Mucosa of rectum (tissue), 2 donors: ENCODE results near the gene TRIM25.

Experiments used
- H3K27ac ChIP-seq, 2 donors: one replicate each; pipeline ENCODE4 v1.7.0; 2013; ENCODE audit warnings: inconsistent platforms in 2 of 2, low read depth in 2 of 2, low read length in 2 of 2
- H3K27me3 ChIP-seq, 2 donors: one replicate each; pipeline ENCODE4 v1.7.0; 2013; ENCODE audit warnings: low read length in 2 of 2; ENCODE audit not compliant: control insufficient read depth in 2 of 2, insufficient read depth in 2 of 2
- H3K36me3 ChIP-seq, 2 donors: one replicate each; pipeline ENCODE4 v1.7.0; 2013; ENCODE audit warnings: low read length in 2 of 2; ENCODE audit not compliant: control insufficient read depth in 2 of 2, insufficient read depth in 2 of 2
- H3K4me1 ChIP-seq, 2 donors: one replicate each; pipeline ENCODE4 v1.7.0; 2013; ENCODE audit warnings: low read length in 2 of 2, mild to moderate bottlenecking in 1 of 2; ENCODE audit not compliant: control insufficient read depth in 2 of 2, insufficient read depth in 2 of 2
- H3K4me3 ChIP-seq, 2 donors: one replicate each; pipeline ENCODE4 v1.7.0; 2013; ENCODE audit warnings: low read length in 2 of 2
- H3K9ac ChIP-seq, 2 donors: one replicate each; pipeline ENCODE4 v1.7.0; 2013; ENCODE audit warnings: low read length in 2 of 2, low read depth in 1 of 2, mild to moderate bottlenecking in 1 of 2
- H3K9me3 ChIP-seq, 2 donors: one replicate each; pipeline ENCODE4 v1.7.0; 2013; ENCODE audit warnings: low read length in 2 of 2; ENCODE audit not compliant: control insufficient read depth in 2 of 2
- donor health status: healthy.
- donor health status: Normal muscosa, but diverticular disease.

The TRIM25 gene

GRCh38 chr17:56870081-56870651, 43.7 kb downstream of the TRIM25 start:
- Histone ChIP-seq H3K27me3 (no peaks in the 10 kb centered on the region), H3K9ac (no peak overlapping the region), H3K27ac (no peak overlapping the region), H3K4me3 (no peak overlapping the region), H3K9me3 (no peaks in the 10 kb centered on the region), H3K4me1 (peaks cover 2 to 11% of the 10 kb centered on the region in 2 donors), H3K36me3 (no peaks in the 10 kb centered on the region)

- Histone ChIP-seq H3K27me3 (no peaks in the 10 kb centered on the region), H3K4me3 (no peak overlapping the region), H3K27ac (no peak overlapping the region), H3K4me1 (peaks cover 2 to 11% of the 10 kb centered on the region in 2 donors), H3K36me3 (no peaks in the 10 kb centered on the region), H3K9ac (no peak overlapping the region), H3K9me3 (no peaks in the 10 kb centered on the region)
These were observed 45.1 kb downstream of the TRIM25 start for GRCh38 chr17:56868716-56869115.

GRCh38 chr17:56867948-56868376, 45.9 kb downstream of the TRIM25 start:
- Histone ChIP-seq H3K36me3 (peaks cover 0 to 1% of the 10 kb centered on the region in 2 donors), H3K9ac (no peak overlapping the region), H3K9me3 (no peaks in the 10 kb centered on the region), H3K27ac (no peak overlapping the region), H3K4me1 (peaks cover 2 to 11% of the 10 kb centered on the region in 2 donors), H3K4me3 (no peak overlapping the region), H3K27me3 (no peaks in the 10 kb centered on the region)

GRCh38 chr17:56866496-56866895, 47.4 kb downstream of the TRIM25 start:
- Histone ChIP-seq H3K36me3 (peaks cover 3 to 6% of the 10 kb centered on the region in 2 donors), H3K4me3 (no peak overlapping the region), H3K9ac (no peak overlapping the region), H3K4me1 (peaks cover 2 to 11% of the 10 kb centered on the region in 2 donors), H3K27ac (no peak overlapping the region), H3K27me3 (no peaks in the 10 kb centered on the region), H3K9me3 (no peaks in the 10 kb centered on the region)

- Histone ChIP-seq H3K4me1 (peaks cover 2 to 11% of the 10 kb centered on the region in 2 donors), H3K4me3 (no peak overlapping the region), H3K36me3 (peaks cover 3 to 8% of the 10 kb centered on the region in 2 donors), H3K27me3 (no peaks in the 10 kb centered on the region), H3K27ac (no peak overlapping the region), H3K9me3 (no peaks in the 10 kb centered on the region), H3K9ac (no peak overlapping the region)
These were observed 47.8 kb downstream of the TRIM25 start for GRCh38 chr17:56866076-56866475.

GRCh38 chr17:56863974-56864373, 49.9 kb downstream of the TRIM25 start:
- Histone ChIP-seq H3K4me1 (peaks cover 2 to 9% of the 10 kb centered on the region in 2 donors), H3K4me3 (no peak overlapping the region), H3K9me3 (no peaks in the 10 kb centered on the region), H3K9ac (no peak overlapping the region), H3K36me3 (peaks cover 10 to 16% of the 10 kb centered on the region in 2 donors), H3K27ac (no peak overlapping the region), H3K27me3 (no peaks in the 10 kb centered on the region)

- H3K4me3 ChIP-seq: no peak overlapping the region
These were observed 52.0 kb downstream of the TRIM25 start for GRCh38 chr17:56861899-56862298.

GRCh38 chr17:56851008-56851407, 62.8 kb downstream of the TRIM25 start:
- H3K9me3 ChIP-seq: no peaks in the 10 kb centered on the region
- no peak overlapping the region for H3K9ac ChIP-seq
- H3K27ac ChIP-seq: no peak overlapping the region
- H3K36me3 ChIP-seq: peaks cover 13 to 15% of the 10 kb centered on the region in 2 donors
- no peak overlapping the region for H3K4me3 ChIP-seq
- H3K4me1 ChIP-seq: no peaks in the 10 kb centered on the region
- no peaks in the 10 kb centered on the region for H3K27me3 ChIP-seq

More at GRCh38 chr17:56861899-56862298, 52.0 kb downstream of the TRIM25 start:
- no peak overlapping the region for H3K9ac ChIP-seq
- H3K9me3 ChIP-seq: no peaks in the 10 kb centered on the region
- no peak overlapping the region for H3K27ac ChIP-seq
- H3K4me1 ChIP-seq: no peaks in the 10 kb centered on the region
- H3K27me3 ChIP-seq: no peaks in the 10 kb centered on the region
- peaks cover 16 to 17% of the 10 kb centered on the region in 2 donors for H3K36me3 ChIP-seq

- Histone ChIP-seq H3K9me3 (no peaks in the 10 kb centered on the region), H3K9ac (no peak overlapping the region), H3K4me3 (no peak overlapping the region), H3K36me3 (peaks cover 13 to 15% of the 10 kb centered on the region in 2 donors), H3K4me1 (no peaks in the 10 kb centered on the region), H3K27ac (no peak overlapping the region), H3K27me3 (no peaks in the 10 kb centered on the region)
These were observed 63.3 kb downstream of the TRIM25 start for GRCh38 chr17:56850591-56850990.

GRCh38 chr17:56849131-56849530, 64.7 kb downstream of the TRIM25 start:
- Histone ChIP-seq H3K9me3 (no peaks in the 10 kb centered on the region), H3K9ac (no peak overlapping the region), H3K4me1 (no peaks in the 10 kb centered on the region), H3K27me3 (no peaks in the 10 kb centered on the region), H3K36me3 (peaks cover 13 to 15% of the 10 kb centered on the region in 2 donors), H3K4me3 (no peak overlapping the region), H3K27ac (no peak overlapping the region)
